Mammary epithelial cell (primary cell): Measurements from ENCODE around the gene AKT3.

Experiments
- CTCF ChIP-seq, 2 donors: IDR thresholded peaks in 1 of 2; conservative IDR thresholded peaks in 1 of 2; 2 replicates each; pipeline ENCODE4 v1.5.1; 2011 to 2012; ENCODE audit warnings: inconsistent platforms in 2 of 2, low read length in 2 of 2, mild to moderate bottlenecking in 2 of 2, control low read depth in 1 of 2, low read depth in 1 of 2; ENCODE audit not compliant: insufficient read depth in 1 of 2; ENCODE audit errors: extremely low read depth in 1 of 2
- EZH2 ChIP-seq: IDR thresholded peaks from 2 replicates; pipeline ENCODE4 v1.6.1; 2012; ENCODE audit warnings: low read length, inconsistent platforms, borderline replicate concordance

- TF ChIP-seq CTCF (conservative IDR thresholded peaks at IDR 0.05 in 1 of 2, IDR thresholded peaks at IDR 0.05 in 1 of 2; ENCODE audit: extremely low read depth in 1 of 2, insufficient read depth in 1 of 2, low read depth in 1 of 2, low read length in 2 of 2) (no peak), EZH2 (no peak)
These were observed 139.6 kb downstream of the AKT3 start for GRCh38 chr1:243710467-243710866.
